HepG2 (cell line): ENCODE measurements around the gene KRTAP12-2. TPM values are rescaled to one million over a fixed set of nuclear protein-coding genes. Genes with fewer than 3 reads are reported as not detected.
A peak's percentile ranks its signal among the peaks of the same experiment; 100 is the strongest.

ENCODE experiments used
- ARNTL ChIP-seq: sonication (generic); formaldehyde crosslinking; IDR thresholded peaks from 2 replicates; pipeline ENCODE4 v1.4.0; 2020; ENCODE audit warnings: mild to moderate bottlenecking, missing genetic modification reagents
- CCDC6 ChIP-seq: sonication (generic); formaldehyde crosslinking; IDR thresholded peaks from 2 replicates; pipeline ENCODE4 v1.8.1; 2022; ENCODE audit warnings: mild to moderate bottlenecking, missing genetic modification reagents, moderate library complexity
- EP300 ChIP-seq, 3 experiments: sonication (generic) in 1 of 3; formaldehyde crosslinking in 1 of 3; IDR thresholded peaks; 2 replicates each; pipeline versions ENCODE4 v1.5.1 to v1.6.1; 2011 to 2020; ENCODE audit warnings: low read depth in 2 of 3, low read length in 2 of 3, borderline replicate concordance in 1 of 3, improper control_type of control experiment in 1 of 3, mild to moderate bottlenecking in 1 of 3, missing genetic modification reagents in 1 of 3, moderate library complexity in 1 of 3
- IKZF5 ChIP-seq: IDR thresholded peaks from 2 replicates; pipeline ENCODE4 v1.6.1; 2018; ENCODE audit warnings: missing genetic modification reagents, mild to moderate bottlenecking, missing compliant biosample characterization
- KIAA2018 ChIP-seq: sonication (generic); formaldehyde crosslinking; IDR thresholded peaks from 2 replicates; pipeline ENCODE4 v1.5.0; 2020; ENCODE audit warnings: mild to moderate bottlenecking, missing genetic modification reagents, borderline replicate concordance
- MYC ChIP-seq: sonication (generic); formaldehyde crosslinking; IDR thresholded peaks from 2 replicates; pipeline ENCODE4 v1.9.0; 2021; ENCODE audit warnings: missing genetic modification reagents, borderline replicate concordance
- NFKBIZ ChIP-seq: IDR thresholded peaks from 2 replicates; pipeline ENCODE4 v1.6.1; 2018; ENCODE audit warnings: missing genetic modification reagents, missing compliant biosample characterization
- TBX2 ChIP-seq: sonication (generic); formaldehyde crosslinking; IDR thresholded peaks from 2 replicates; pipeline ENCODE4 v1.5.0; 2020; ENCODE audit warnings: missing genetic modification reagents, mild to moderate bottlenecking, borderline replicate concordance
- ZNF225 ChIP-seq: sonication (generic); formaldehyde crosslinking; IDR thresholded peaks from 2 replicates; pipeline ENCODE4 v1.4.0; 2020; ENCODE audit warnings: mild to moderate bottlenecking, missing genetic modification reagents
- ZNF713 ChIP-seq: sonication (generic); formaldehyde crosslinking; IDR thresholded peaks from 2 replicates; pipeline ENCODE4 v1.4.0; 2020; ENCODE audit warnings: mild to moderate bottlenecking, missing genetic modification reagents
- ZNF75D ChIP-seq: sonication (generic); formaldehyde crosslinking; IDR thresholded peaks from 2 replicates; pipeline ENCODE4 v1.8.1; 2023; ENCODE audit warnings: missing genetic modification reagents, mild to moderate bottlenecking, borderline replicate concordance
- polyA plus RNA-seq, 8 experiments: library from polyadenylated mRNA; depleted of rRNA in 3 of 8; stranded (reverse) in 7 of 8; unstranded in 1 of 8; fragments of >200 nt; fragmentation: Illumina TruSeq in 4 of 8; extraction: Trizol in 4 of 8; gene quantifications; 2 replicates each; pipeline versions ENCODE4 v1.2.1 to v1.2.3, GENCODE V29; 2011 to 2016; ENCODE audit warnings: low read depth in 4 of 8, missing spikeins in 1 of 8, mixed read lengths in 1 of 8; ENCODE audit not compliant: insufficient read depth in 1 of 8
- total RNA-seq, 5 experiments: library from RNA; depleted of rRNA; stranded (reverse); fragments of >200 nt; fragmentation: Illumina TruSeq; extraction: Trizol; gene quantifications; 2 replicates each; pipeline ENCODE4 v1.2.3, GENCODE V29; 2016; ENCODE audit warnings: low read depth in 1 of 5
- TF ChIP-seq, protein P1 (sequence below): sonication (generic); formaldehyde crosslinking; IDR thresholded peaks from 2 replicates; pipeline ENCODE4 v1.5.0; 2020; ENCODE audit warnings: mild to moderate bottlenecking, low read depth, missing genetic modification reagents, borderline replicate concordance
- TF ChIP-seq, protein P2 (sequence below): sonication (generic); formaldehyde crosslinking; conservative IDR thresholded peaks from 2 replicates; pipeline ENCODE4 v1.4.0; 2020; ENCODE audit warnings: mild to moderate bottlenecking, missing genetic modification reagents, moderate library complexity

Gene KRTAP12-2
- total and polyA plus RNA-seq, 2 of the 13 experiments (the other 11 are each of a cell fraction or from before 2014, with no cell fraction given), result not detected

DNA sequence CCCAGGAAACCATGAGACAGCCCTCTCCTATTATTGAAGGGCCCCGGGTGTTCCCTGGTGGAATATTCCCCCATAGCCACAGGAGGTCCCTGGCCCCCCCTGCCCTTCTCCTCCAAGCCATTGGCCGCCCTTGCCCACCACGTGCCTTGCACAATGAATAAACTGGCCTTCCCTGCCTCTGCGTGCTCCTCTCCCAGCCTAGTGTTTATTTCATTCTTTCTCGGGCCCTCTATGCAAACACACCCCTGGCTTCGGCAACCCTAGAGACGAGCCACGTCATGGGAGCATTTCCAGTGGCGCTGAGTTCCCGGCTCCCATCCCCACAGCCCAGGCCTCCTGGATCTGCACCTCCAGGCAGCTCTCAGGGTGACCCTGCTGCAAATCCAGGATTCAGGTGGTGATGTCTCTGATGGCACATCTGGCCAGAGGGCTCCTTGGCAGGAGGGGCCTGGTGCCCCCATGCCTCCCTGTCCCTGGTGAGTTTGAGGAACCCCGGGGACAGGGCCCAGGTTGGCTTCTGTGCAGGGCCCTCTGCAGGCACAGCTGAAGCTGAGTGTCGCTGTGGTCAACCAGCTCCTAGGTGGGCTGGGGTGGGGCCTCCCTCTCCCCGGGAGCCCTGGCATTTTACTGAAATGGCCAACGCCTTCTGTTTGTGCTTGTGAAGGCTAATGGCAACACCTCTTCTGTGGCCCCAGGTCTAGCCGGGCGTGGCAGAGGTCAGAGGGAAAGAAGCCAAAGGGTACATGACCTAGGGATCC is 36.4 kb upstream of the KRTAP12-2 start (continued):
- TF ChIP-seq KIAA2018 (no peak), CCDC6 (CRISPR knock-in tag) (peak; percentile 59; the same call in 1 of the 2 replicates), NFKBIZ (CRISPR knock-in tag) (no peak; the same call in 1 of the 2 replicates), TBX2 (CRISPR knock-in tag) (peak; percentile 63), MYC (CRISPR knock-in tag) (peak; percentile 23; the same call in 1 of the 2 replicates), ZNF713 (CRISPR knock-in tag) (no peak), ZNF75D (CRISPR knock-in tag) (no peak), IKZF5 (CRISPR knock-in tag) (peak; percentile 49; the same call in 1 of the 2 replicates), ZNF225 (CRISPR knock-in tag) (no peak), EP300 (IDR thresholded peaks at IDR 0.05; ENCODE audit: low read depth in 2 of 2, low read length in 2 of 2) (no peak; a peak in 1 of 4 replicates), EP300 (CRISPR knock-in tag; IDR thresholded peaks at IDR 0.05; ENCODE audit: borderline replicate concordance) (0 out of 2 replicates have a peak, but pooled peaks have one; percentile 16), ARNTL (CRISPR knock-in tag) (peak; percentile 79)
- TF ChIP-seq, protein P1, sequence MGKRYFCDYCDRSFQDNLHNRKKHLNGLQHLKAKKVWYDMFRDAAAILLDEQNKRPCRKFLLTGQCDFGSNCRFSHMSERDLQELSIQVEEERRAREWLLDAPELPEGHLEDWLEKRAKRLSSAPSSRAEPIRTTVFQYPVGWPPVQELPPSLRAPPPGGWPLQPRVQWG (CRISPR knock-in tag), result no peak
- TF ChIP-seq, protein P2, sequence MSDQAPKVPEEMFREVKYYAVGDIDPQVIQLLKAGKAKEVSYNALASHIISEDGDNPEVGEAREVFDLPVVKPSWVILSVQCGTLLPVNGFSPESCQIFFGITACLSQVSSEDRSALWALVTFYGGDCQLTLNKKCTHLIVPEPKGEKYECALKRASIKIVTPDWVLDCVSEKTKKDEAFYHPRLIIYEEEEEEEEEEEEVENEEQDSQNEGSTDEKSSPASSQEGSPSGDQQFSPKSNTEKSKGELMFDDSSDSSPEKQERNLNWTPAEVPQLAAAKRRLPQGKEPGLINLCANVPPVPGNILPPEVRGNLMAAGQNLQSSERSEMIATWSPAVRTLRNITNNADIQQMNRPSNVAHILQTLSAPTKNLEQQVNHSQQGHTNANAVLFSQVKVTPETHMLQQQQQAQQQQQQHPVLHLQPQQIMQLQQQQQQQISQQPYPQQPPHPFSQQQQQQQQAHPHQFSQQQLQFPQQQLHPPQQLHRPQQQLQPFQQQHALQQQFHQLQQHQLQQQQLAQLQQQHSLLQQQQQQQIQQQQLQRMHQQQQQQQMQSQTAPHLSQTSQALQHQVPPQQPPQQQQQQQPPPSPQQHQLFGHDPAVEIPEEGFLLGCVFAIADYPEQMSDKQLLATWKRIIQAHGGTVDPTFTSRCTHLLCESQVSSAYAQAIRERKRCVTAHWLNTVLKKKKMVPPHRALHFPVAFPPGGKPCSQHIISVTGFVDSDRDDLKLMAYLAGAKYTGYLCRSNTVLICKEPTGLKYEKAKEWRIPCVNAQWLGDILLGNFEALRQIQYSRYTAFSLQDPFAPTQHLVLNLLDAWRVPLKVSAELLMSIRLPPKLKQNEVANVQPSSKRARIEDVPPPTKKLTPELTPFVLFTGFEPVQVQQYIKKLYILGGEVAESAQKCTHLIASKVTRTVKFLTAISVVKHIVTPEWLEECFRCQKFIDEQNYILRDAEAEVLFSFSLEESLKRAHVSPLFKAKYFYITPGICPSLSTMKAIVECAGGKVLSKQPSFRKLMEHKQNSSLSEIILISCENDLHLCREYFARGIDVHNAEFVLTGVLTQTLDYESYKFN, result peak; percentile 51
